IMR-90 (cell line): ENCODE results near the gene ATF4.

ENCODE experiments used
- BHLHE40 ChIP-seq: fragments of 150-350 bp; IDR thresholded peaks from 2 replicates; pipeline ENCODE4 v1.6.1; 2016; ENCODE audit warnings: mild to moderate bottlenecking, low read depth, low read length
- CHD1 ChIP-seq: IDR thresholded peaks from 2 replicates; pipeline ENCODE4 v1.6.1; 2012; ENCODE audit warnings: low read depth, low read length, improper control_type of control experiment
- FOS ChIP-seq: fragments of 150-350 bp; IDR thresholded peaks from 2 replicates; pipeline ENCODE4 v1.6.1; 2016; ENCODE audit warnings: low read depth, low read length
- MAZ ChIP-seq: IDR thresholded peaks from 2 replicates; pipeline ENCODE4 v1.6.1; 2012; ENCODE audit warnings: low read depth, mild to moderate bottlenecking, low read length, improper control_type of control experiment, moderate library complexity, borderline replicate concordance
- POLR2A ChIP-seq: IDR thresholded peaks from 2 replicates; pipeline ENCODE4 v1.6.1; 2012; ENCODE audit warnings: mild to moderate bottlenecking, low read depth, low read length
- RAD21 ChIP-seq: IDR thresholded peaks from 2 replicates; pipeline ENCODE4 v1.6.1; 2012; ENCODE audit warnings: low read length, improper control_type of control experiment
- RCOR1 ChIP-seq: IDR thresholded peaks from 2 replicates; pipeline ENCODE4 v1.6.1; 2012; ENCODE audit warnings: mild to moderate bottlenecking, low read length, improper control_type of control experiment; ENCODE audit not compliant: insufficient replicate concordance
- RFX5 ChIP-seq: IDR thresholded peaks from 2 replicates; pipeline ENCODE4 v1.8.0; 2012; ENCODE audit warnings: low read depth, mild to moderate bottlenecking, low read length, moderate library complexity
- SMC3 ChIP-seq: fragments of 150-350 bp; IDR thresholded peaks from 2 replicates; pipeline ENCODE4 v1.6.1; 2016; ENCODE audit warnings: low read depth, mild to moderate bottlenecking, antibody characterized with exemption, low read length, moderate library complexity
- TF ChIP-seq, protein P1 (sequence below): conservative IDR thresholded peaks from 2 replicates; pipeline ENCODE4 v1.5.1; 2012; ENCODE audit warnings: mild to moderate bottlenecking, low read depth, low read length, improper control_type of control experiment

- TF ChIP-seq, protein P1, sequence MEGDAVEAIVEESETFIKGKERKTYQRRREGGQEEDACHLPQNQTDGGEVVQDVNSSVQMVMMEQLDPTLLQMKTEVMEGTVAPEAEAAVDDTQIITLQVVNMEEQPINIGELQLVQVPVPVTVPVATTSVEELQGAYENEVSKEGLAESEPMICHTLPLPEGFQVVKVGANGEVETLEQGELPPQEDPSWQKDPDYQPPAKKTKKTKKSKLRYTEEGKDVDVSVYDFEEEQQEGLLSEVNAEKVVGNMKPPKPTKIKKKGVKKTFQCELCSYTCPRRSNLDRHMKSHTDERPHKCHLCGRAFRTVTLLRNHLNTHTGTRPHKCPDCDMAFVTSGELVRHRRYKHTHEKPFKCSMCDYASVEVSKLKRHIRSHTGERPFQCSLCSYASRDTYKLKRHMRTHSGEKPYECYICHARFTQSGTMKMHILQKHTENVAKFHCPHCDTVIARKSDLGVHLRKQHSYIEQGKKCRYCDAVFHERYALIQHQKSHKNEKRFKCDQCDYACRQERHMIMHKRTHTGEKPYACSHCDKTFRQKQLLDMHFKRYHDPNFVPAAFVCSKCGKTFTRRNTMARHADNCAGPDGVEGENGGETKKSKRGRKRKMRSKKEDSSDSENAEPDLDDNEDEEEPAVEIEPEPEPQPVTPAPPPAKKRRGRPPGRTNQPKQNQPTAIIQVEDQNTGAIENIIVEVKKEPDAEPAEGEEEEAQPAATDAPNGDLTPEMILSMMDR: no peak
- TF ChIP-seq POLR2A: no peak
- TF ChIP-seq CHD1: no peak
- no peak for TF ChIP-seq BHLHE40
- TF ChIP-seq RAD21: no peak
- TF ChIP-seq MAZ: no peak
- TF ChIP-seq RFX5: no peak
- TF ChIP-seq RCOR1: no peak
- TF ChIP-seq SMC3: no peak
- TF ChIP-seq FOS: no peak
Observed at GRCh38 chr22:39547587-39547947, 27.2 kb downstream of the ATF4 start.
